ENCODE results near the gene KDM7A. TPM values are rescaled to one million over a fixed set of nuclear protein-coding genes. Genes with fewer than 3 reads are reported as not detected.

KDM7A gene
- total RNA-seq (10 to 100 TPM; 13.0 to 49.8 (median 24.6) TPM), polyA plus RNA-seq (1 to 10 TPM; 2.3 to 6.9 (median 3.4) TPM)
- long read RNA-seq, donor 1, full-length matches to known transcripts = 1 of 1 reads
- long read RNA-seq, donor 1, partial matches to known transcripts = 0 of 1 reads
- long read RNA-seq, donor 1, other reads (novel, unspliced or antisense) = 0 of 1 reads
- long read RNA-seq, donor 2, full-length matches to known transcripts = 4 of 4 reads
- long read RNA-seq, donor 2, partial matches to known transcripts = 0 of 4 reads
- long read RNA-seq, donor 2, other reads (novel, unspliced or antisense) = 0 of 4 reads
- long read RNA-seq, donor 3, partial matches to known transcripts = 0 of 1 reads
- long read RNA-seq, donor 3, other reads (novel, unspliced or antisense) = 0 of 1 reads
- long read RNA-seq, donor 4 = 0 reads
- long read RNA-seq, donor 5, full-length matches to known transcripts = 3 of 3 reads
- long read RNA-seq, donor 5, partial matches to known transcripts = 0 of 3 reads
- long read RNA-seq, donor 5, other reads (novel, unspliced or antisense) = 0 of 3 reads
- long read RNA-seq, donor 6, full-length matches to known transcripts = 4 of 9 reads
- long read RNA-seq, donor 6, partial matches to known transcripts = 5 of 9 reads
- long read RNA-seq, donor 6, other reads (novel, unspliced or antisense) = 0 of 9 reads
- long read RNA-seq, donor 7, partial matches to known transcripts = 0 of 2 reads
- long read RNA-seq, donor 7, other reads (novel, unspliced or antisense) = 0 of 2 reads
- long read RNA-seq, donor 8, partial matches to known transcripts = 0 of 1 reads
- long read RNA-seq, donor 8, other reads (novel, unspliced or antisense) = 0 of 1 reads
- long read RNA-seq, donor 9, partial matches to known transcripts = 0 of 1 reads
- long read RNA-seq, donor 9, other reads (novel, unspliced or antisense) = 0 of 1 reads
- long read RNA-seq, donor 10 = 0 reads

- peak in 1 of 4 donors; percentile 31 for TF ChIP-seq POLR2A (IDR thresholded peaks at IDR 0.05)
- no peak for TF ChIP-seq EP300 (IDR thresholded peaks at IDR 0.05)
- peak; percentile 19 to 90 (median 81) for TF ChIP-seq POLR2AphosphoS5 (IDR thresholded peaks at IDR 0.05)
- TF ChIP-seq, protein P1, sequence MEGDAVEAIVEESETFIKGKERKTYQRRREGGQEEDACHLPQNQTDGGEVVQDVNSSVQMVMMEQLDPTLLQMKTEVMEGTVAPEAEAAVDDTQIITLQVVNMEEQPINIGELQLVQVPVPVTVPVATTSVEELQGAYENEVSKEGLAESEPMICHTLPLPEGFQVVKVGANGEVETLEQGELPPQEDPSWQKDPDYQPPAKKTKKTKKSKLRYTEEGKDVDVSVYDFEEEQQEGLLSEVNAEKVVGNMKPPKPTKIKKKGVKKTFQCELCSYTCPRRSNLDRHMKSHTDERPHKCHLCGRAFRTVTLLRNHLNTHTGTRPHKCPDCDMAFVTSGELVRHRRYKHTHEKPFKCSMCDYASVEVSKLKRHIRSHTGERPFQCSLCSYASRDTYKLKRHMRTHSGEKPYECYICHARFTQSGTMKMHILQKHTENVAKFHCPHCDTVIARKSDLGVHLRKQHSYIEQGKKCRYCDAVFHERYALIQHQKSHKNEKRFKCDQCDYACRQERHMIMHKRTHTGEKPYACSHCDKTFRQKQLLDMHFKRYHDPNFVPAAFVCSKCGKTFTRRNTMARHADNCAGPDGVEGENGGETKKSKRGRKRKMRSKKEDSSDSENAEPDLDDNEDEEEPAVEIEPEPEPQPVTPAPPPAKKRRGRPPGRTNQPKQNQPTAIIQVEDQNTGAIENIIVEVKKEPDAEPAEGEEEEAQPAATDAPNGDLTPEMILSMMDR (IDR thresholded peaks at IDR 0.05) = peak in 1 of 7 experiments; percentile 3
- DNase-seq = peak; percentile 92 to 98
- Histone ChIP-seq H3K27ac (peak within 1 kb of the TSS; percentile 99 to 100 (median 100)), H3K9me3 (no peaks in the 10 kb centered on the region), H3K4me1 (peaks cover 31 to 45% (median 38%) of the 10 kb centered on the region in 4 donors), H3K4me3 (peak within 1 kb of the TSS; percentile 62 to 88 (median 83)), H3K36me3 (no peaks in the 10 kb centered on the region), H3K27me3 (peaks cover 0 to 4% (median 0%) of the 10 kb centered on the region in 3 donors)
- intact Hi-C loops (cut with DNase I; ENCODE audit: low total_unique reads) = no loop called here
- 0% methylated on average over 42 to 132 of the region's 132 CpGs for WGBS, 5 donors
These were observed at the start of gene KDM7A for GRCh38 chr7:140176811-140177702. Gene KDM7A, minus strand, starts transcription at chr7:140176983. Its CDS starts 46 bp downstream, at chr7:140176937.

DNA sequence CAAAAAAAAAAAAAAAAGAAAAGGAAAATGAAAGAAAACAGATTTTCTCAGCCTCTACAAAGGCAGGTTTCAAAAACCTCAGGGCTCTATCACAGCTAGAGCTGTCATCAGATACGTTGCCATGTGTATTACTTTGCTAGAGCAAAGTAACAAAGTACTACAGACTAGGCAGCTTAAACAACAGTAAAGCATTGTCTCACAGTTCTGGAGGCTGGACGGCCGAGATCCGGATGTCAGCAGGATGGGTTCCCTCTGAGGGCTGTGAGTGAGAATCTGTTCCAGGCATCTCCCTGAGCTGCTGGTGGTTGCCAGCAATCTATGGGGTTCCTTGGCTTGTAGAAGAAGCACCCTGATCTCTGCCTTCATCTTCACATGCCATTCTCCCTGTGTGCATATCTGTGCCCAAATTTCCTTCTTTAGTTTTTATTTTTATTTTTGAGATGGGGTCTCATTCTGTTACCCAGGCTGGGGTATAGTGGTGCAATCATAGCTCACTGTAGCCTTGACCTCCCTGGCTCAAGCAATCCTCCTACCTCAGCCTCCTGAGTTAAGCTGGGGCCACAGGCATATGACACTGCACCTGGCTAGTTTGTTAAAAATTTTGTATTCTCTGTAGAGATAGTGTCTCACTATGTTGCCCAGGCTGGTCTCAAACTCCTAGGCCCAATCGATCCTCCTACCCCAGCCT, 48.9 kb upstream of the KDM7A start:
- DNase-seq = no peak
- Histone ChIP-seq H3K9me3 (no peaks in the 10 kb centered on the region), H3K36me3 (no peaks in the 10 kb centered on the region), H3K27me3 (peaks cover 0 to 20% (median 0%) of the 10 kb centered on the region in 3 donors), H3K4me3 (no peak overlapping the region), H3K27ac (no peak overlapping the region), H3K4me1 (peaks cover 11 to 14% (median 13%) of the 10 kb centered on the region in 4 donors)
- 65 to 85% (median 72%) methylated on average over 5 of the region's 5 CpGs for WGBS, 5 donors
- no peak for TF ChIP-seq EP300 (IDR thresholded peaks at IDR 0.05)
- no peak for TF ChIP-seq POLR2AphosphoS5 (IDR thresholded peaks at IDR 0.05)
- TF ChIP-seq POLR2A (IDR thresholded peaks at IDR 0.05) = no peak
- TF ChIP-seq, protein P1 (IDR thresholded peaks at IDR 0.05) = no peak
- intact Hi-C loops (cut with DNase I; ENCODE audit: low total_unique reads) = no loop called here

DNA sequence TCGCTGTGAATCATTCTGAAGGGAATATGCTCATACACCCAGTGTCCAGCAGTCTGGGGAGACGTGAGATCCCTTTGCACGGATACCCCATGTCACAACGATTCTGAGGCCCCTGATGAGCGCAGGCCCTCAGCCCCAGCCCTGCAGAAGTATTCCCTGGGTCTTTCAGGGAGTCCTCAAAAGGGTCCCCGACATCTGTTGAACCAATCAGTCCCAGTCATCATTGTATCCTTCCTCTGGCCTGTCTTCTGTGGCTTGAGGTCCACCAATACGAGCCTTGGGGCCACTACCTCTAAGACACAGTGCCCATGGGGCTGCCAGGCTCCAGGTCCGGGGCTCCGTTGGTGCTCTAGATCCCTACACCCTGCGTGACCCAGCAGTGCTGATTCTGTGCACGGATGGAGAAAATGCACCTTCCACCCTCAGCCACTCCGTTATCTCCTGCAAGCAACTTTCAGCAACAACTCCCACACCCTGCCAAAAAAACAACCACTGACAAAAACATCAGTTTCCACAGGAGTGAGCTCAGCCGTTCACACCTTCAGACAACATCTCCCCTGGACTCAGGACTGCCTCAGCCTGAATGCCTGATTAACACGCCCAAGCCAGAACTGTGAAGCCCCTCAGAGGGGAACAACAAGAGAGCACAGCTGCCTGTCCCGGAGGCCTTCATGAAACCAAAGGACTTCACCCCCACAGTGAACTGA, 46.9 kb upstream of the KDM7A start:
- Histone ChIP-seq H3K4me3 (no peak overlapping the region), H3K36me3 (no peaks in the 10 kb centered on the region), H3K9me3 (no peaks in the 10 kb centered on the region), H3K27me3 (peaks cover 0 to 11% (median 0%) of the 10 kb centered on the region in 3 donors), H3K4me1 (no peaks in the 10 kb centered on the region), H3K27ac (no peak overlapping the region)
- no peak for DNase-seq
- WGBS, 5 donors = 75 to 82% (median 75%) methylated on average over 15 of the region's 15 CpGs
- intact Hi-C loops (cut with DNase I; ENCODE audit: low total_unique reads) = no loop called here
- TF ChIP-seq EP300 (IDR thresholded peaks at IDR 0.05) = no peak
- TF ChIP-seq, protein P1 (IDR thresholded peaks at IDR 0.05) = no peak
- TF ChIP-seq POLR2A (IDR thresholded peaks at IDR 0.05) = no peak
- TF ChIP-seq POLR2AphosphoS5 (IDR thresholded peaks at IDR 0.05) = no peak
